Skin epidermis (tissue), 12 donors: ENCODE results near the gene ARHGEF2.

Experiments
- H3K27ac ChIP-seq, 21 experiments: fragments of 200-600 bp; sonication (generic) in 11 of 21; one replicate each; pipeline ENCODE4 v1.5.0; 2020; ENCODE audit warnings: mild to moderate bottlenecking in 3 of 21, inconsistent platforms in 2 of 21, moderate library complexity in 2 of 21
- H3K4me3 ChIP-seq, 7 experiments: fragments of 200-600 bp; sonication (generic) in 2 of 7; one replicate each; pipeline ENCODE4 v1.5.0; 2020; ENCODE audit warnings: inconsistent platforms in 2 of 7, mild to moderate bottlenecking in 2 of 7, moderate library complexity in 1 of 7

Gene ARHGEF2

DNA sequence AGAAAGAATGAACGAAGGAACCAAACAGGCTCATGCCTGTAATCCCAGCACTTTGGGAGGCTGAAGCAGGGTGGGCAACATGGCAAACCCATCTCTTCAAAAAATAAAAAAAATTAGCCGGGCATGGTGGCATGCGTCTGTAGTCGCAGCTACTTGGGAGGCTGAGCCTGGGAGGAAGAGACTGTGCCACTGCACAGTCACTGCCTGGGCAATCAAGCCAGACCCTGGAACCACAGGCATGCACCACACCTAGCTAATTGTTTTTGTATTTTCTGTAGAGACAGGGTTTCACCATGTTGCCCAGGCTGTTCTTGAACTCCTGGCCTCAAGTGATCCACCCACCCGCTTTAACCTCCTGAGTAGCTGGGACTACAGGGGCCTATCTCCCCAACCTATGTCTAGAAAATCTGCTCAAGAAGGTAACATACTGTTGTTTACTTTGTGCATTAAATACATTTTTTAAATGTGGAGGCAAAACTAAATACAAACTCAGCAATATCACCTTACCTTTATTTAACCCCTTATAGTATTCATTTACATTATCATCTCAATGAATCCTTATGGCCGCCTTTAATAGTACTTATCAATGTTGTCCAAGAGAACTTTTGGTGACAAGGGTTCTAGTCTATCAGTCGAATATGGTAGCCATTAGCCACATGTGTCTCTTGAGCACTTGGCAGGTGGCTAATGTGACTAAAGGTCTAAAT, 46.9 kb downstream of the ARHGEF2 start:
- H3K27ac ChIP-seq, result peak overlapping the region in 3 of 21 experiments; percentile 1 to 99 (median 37)

DNA sequence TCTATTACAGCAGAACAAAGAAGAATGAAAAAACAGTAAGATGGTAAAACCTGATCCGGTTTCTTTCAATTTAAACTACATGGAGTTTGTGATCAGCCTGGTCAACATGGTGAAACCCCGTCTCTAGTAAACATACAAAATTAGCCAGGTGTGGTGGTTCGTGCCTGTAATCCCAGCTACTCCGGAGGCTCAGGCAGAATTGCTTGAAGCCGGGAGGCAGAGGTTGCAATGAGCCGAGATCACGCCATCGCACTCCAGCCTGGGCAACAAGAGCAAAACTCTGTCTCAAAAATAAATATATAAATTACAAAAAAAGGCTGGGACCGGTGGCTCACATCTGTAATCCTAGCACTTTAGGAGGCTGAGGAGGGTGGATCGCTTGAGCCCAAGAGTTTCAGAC, 47.6 kb downstream of the ARHGEF2 start:
- peak overlapping the region in 2 of 21 experiments; percentile 37 to 99 for H3K27ac ChIP-seq
- peak overlapping the region in 1 of 7 experiments; percentile 4 for H3K4me3 ChIP-seq

More for the DNA sequence above, 46.9 kb downstream of the ARHGEF2 start:
- H3K4me3 ChIP-seq, result peak overlapping the region in 1 of 7 experiments; percentile 4

- H3K27ac ChIP-seq, result no peak overlapping the region
Observed at GRCh38 chr1:155929057-155929456, 49.3 kb downstream of the ARHGEF2 start.

DNA sequence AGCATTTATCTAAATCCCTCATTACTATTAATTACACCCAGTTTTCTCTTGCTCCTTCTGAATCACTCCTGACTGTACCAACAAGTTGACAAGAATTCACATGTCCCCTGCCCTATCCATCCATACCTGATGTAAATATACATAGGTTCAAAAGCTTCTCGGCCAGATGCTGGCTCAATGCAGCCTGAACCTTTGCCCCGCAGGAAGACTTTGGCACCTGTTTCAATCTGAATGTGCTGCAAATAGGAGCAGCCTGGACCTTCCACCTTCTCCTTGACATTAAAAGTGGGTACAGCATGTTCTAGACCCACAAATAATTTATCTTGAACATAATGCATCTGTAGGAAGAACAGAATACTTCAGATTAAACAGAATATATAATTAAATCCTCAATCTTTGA, 52.8 kb downstream of the ARHGEF2 start:
- H3K4me3 ChIP-seq, result no peak overlapping the region
- H3K27ac ChIP-seq, result no peak overlapping the region

More at GRCh38 chr1:155929057-155929456, 49.3 kb downstream of the ARHGEF2 start:
- H3K4me3 ChIP-seq, result no peak overlapping the region

- Histone ChIP-seq H3K4me3 (no peak overlapping the region), H3K27ac (no peak overlapping the region)
Observed at GRCh38 chr1:155920717-155921116, 57.6 kb downstream of the ARHGEF2 start.

DNA sequence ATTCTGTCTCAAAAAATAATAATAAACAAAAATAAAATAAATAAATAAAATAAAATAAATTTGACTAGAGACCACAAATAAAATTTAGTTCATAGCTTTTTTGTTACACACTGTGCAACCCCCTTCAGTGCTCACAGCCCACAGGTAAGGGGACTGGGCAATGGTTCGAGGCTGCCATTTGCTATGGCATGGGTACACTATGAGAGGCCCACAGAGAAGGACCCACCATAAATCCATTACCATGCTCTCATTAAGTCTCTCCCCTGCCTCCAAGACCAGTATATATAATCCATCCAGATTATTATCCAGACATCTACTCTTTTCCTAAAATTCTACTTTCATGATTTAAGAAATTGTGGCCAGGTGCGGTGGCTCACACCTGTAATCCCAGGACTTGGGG, 58.5 kb downstream of the ARHGEF2 start:
- Histone ChIP-seq H3K27ac (no peak overlapping the region), H3K4me3 (no peak overlapping the region)

GRCh38 chr1:155918660-155919059, 59.7 kb downstream of the ARHGEF2 start:
- Histone ChIP-seq H3K4me3 (no peak overlapping the region), H3K27ac (no peak overlapping the region)

- Histone ChIP-seq H3K4me3 (no peak overlapping the region), H3K27ac (no peak overlapping the region)
Observed at GRCh38 chr1:155913969-155914757, 64.2 kb downstream of the ARHGEF2 start.

GRCh38 chr1:155912056-155912536, 66.3 kb downstream of the ARHGEF2 start:
- H3K27ac ChIP-seq, result peak overlapping the region in 17 of 21 experiments; percentile 81 to 97 (median 91)
- H3K4me3 ChIP-seq, result no peak overlapping the region

- peak within 1 kb of the TSS; percentile 46 to 97 (median 89) for H3K27ac ChIP-seq
- H3K4me3 ChIP-seq, result peak within 1 kb of the TSS; percentile 62 to 90 (median 70)
Observed at GRCh38 chr1:155911156-155912055, 66.9 kb downstream of the ARHGEF2 start, which contains the start of gene RIT1. TSS of gene RIT1 (minus strand) at chr1:155911349. CDS start at chr1:155910761, 588 bp downstream.

DNA sequence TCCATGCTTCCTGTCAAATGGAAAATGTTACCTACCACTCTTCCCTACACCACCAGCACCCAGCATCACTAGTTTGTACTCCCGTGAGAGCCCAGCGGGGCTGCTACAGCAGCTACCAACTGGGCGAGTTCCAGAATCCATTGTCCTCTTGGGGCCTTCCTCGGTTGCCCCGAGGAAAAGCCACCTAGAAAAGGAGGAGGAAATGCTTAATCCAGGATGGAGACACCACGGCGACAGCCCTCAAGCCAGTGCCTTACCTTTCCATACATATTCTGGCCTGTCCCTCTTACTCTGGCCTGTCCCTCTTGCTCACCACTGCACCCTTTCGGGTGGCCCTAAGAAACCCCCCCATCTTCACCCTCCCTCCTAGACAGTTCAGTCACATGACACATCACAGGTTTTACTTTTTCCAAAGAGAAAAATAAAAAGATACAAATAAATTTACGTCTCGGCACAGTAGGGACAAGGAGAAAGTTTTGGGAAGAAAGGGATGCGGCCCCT, 67.7 kb downstream of the ARHGEF2 start:
- Histone ChIP-seq H3K4me3 (peak overlapping the region; percentile 62 to 90 (median 70)), H3K27ac (peak overlapping the region; percentile 46 to 97 (median 89))

GRCh38 chr1:155909894-155910293, 68.5 kb downstream of the ARHGEF2 start:
- Histone ChIP-seq H3K27ac (peak overlapping the region in 16 of 21 experiments; percentile 63 to 97 (median 92)), H3K4me3 (peak overlapping the region in 5 of 7 experiments; percentile 62 to 90 (median 70))

- Histone ChIP-seq H3K4me3 (no peak overlapping the region), H3K27ac (no peak overlapping the region)
Observed at GRCh38 chr1:155904261-155904660, 74.1 kb downstream of the ARHGEF2 start.

DNA sequence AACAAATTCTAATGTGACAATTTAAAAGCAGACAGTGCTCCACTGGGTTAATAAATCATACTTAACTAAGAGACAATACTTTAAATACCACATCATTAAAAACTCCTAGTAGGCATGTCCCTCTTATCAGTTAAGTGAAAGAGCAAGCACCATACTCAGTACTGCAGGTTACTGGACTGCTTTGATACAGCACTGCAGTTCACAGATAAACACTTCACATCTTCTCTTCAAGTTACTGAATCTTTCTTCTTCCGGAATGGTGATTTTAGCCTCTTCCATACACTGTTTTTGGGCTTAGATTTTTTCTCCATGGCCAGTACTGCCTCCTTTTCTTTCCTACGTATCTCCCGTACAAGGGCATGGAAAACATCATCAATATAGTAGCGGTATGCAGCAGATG, 78.2 kb downstream of the ARHGEF2 start:
- Histone ChIP-seq H3K4me3 (no peak overlapping the region), H3K27ac (no peak overlapping the region)

GRCh38 chr1:155899683-155900082, 78.7 kb downstream of the ARHGEF2 start:
- Histone ChIP-seq H3K27ac (no peak overlapping the region), H3K4me3 (no peak overlapping the region)

GRCh38 chr1:155898888-155899287, 79.5 kb downstream of the ARHGEF2 start:
- no peak overlapping the region for H3K27ac ChIP-seq
- no peak overlapping the region for H3K4me3 ChIP-seq

DNA sequence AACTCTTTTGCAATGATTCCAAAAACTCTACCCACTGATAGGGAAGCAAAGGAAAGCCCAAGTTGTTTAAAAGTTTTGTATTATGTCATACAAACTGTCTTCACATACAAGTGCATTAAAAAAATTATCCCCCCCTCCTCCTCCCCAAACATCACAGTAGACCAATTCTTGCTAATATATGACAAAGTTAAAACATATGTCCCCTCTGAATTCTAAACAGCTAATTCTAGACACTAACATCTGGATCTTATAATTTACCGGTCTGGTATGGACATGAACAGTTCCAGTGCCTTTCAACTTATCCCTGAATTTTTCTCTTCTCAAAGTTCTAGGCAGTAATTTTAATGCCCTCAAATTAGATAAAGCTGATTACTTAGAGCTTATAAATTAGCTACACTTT, 80.6 kb downstream of the ARHGEF2 start:
- no peak overlapping the region for H3K27ac ChIP-seq
- no peak overlapping the region for H3K4me3 ChIP-seq
